GM19467 (cell line): ENCODE results near the gene SH2B2.
A peak's percentile ranks its signal among the peaks of the same experiment; 100 is the strongest.

ENCODE experiments used
- ATAC-seq: cut with Tn5 transposase; IDR thresholded peaks from one replicate; pipeline ENCODE4 v1.9.1; 2021; ENCODE audit warnings: mild to moderate bottlenecking, moderate library complexity; ENCODE audit not compliant: unreplicated experiment

Gene SH2B2

GRCh38 chr7:102264367-102264891, 22.2 kb upstream of the SH2B2 start:
- ATAC-seq = no peak

- no peak for ATAC-seq
Measured at GRCh38 chr7:102266541-102266940, 20.1 kb upstream of the SH2B2 start.

- no peak for ATAC-seq
Measured at GRCh38 chr7:102268635-102269034, 18.0 kb upstream of the SH2B2 start.

- no peak for ATAC-seq
Measured at GRCh38 chr7:102270178-102270887, 16.3 kb upstream of the SH2B2 start.

GRCh38 chr7:102271158-102271798, 15.4 kb upstream of the SH2B2 start:
- no peak for ATAC-seq

GRCh38 chr7:102272075-102272916, 14.4 kb upstream of the SH2B2 start:
- no peak for ATAC-seq

GRCh38 chr7:102272917-102273748, 13.5 kb upstream of the SH2B2 start:
- ATAC-seq = no peak

GRCh38 chr7:102273749-102274712, 12.6 kb upstream of the SH2B2 start:
- ATAC-seq = no peak

- no peak for ATAC-seq
Measured at GRCh38 chr7:102275123-102275703, 11.5 kb upstream of the SH2B2 start.

- ATAC-seq = no peak
Measured at GRCh38 chr7:102277901-102278300, 8.8 kb upstream of the SH2B2 start.

- ATAC-seq = peak; percentile 66
Measured at GRCh38 chr7:102279537-102280400, 6.9 kb upstream of the SH2B2 start.

- no peak for ATAC-seq
Measured at GRCh38 chr7:102280521-102280920, 6.1 kb upstream of the SH2B2 start.

GRCh38 chr7:102281785-102282184, 4.9 kb upstream of the SH2B2 start:
- no peak for ATAC-seq

- ATAC-seq = no peak
Measured at GRCh38 chr7:102282465-102283362, 4.0 kb upstream of the SH2B2 start.

GRCh38 chr7:102283477-102284189, 3.0 kb upstream of the SH2B2 start:
- no peak for ATAC-seq

- no peak for ATAC-seq
Measured at GRCh38 chr7:102284399-102284798, 2.3 kb upstream of the SH2B2 start.
